HEK293 (cell line): ENCODE data around the gene LEUTX.

Experiments
- BCL6B ChIP-seq: fragments of 450-650 bp; formaldehyde crosslinking; IDR thresholded peaks from 2 replicates; pipeline ENCODE4 v1.5.1; 2017; ENCODE audit warnings: missing biosample characterization, missing genetic modification characterization
- CTCF ChIP-seq: fragments of 450-650 bp; formaldehyde crosslinking; IDR thresholded peaks from 2 replicates; pipeline ENCODE4 v1.5.1; 2016; ENCODE audit warnings: missing biosample characterization, missing genetic modification characterization
- KLF1 ChIP-seq: fragments of 450-650 bp; formaldehyde crosslinking; IDR thresholded peaks from 2 replicates; pipeline ENCODE4 v1.5.1; 2016; ENCODE audit warnings: missing biosample characterization, missing genetic modification characterization
- REST ChIP-seq: fragments of 450-650 bp; formaldehyde crosslinking; IDR thresholded peaks from 2 replicates; pipeline ENCODE4 v1.5.1; 2016; ENCODE audit warnings: missing biosample characterization, missing genetic modification characterization
- SP2 ChIP-seq: fragments of 450-650 bp; formaldehyde crosslinking; IDR thresholded peaks from 2 replicates; pipeline ENCODE4 v1.5.1; 2016; ENCODE audit warnings: missing biosample characterization, missing genetic modification characterization
- ZNF354C ChIP-seq: fragments of 450-650 bp; formaldehyde crosslinking; IDR thresholded peaks from 2 replicates; pipeline ENCODE4 v1.5.1; 2016; ENCODE audit warnings: missing biosample characterization, missing genetic modification characterization, low read depth, borderline replicate concordance
- ZNF416 ChIP-seq: fragments of 450-650 bp; formaldehyde crosslinking; IDR thresholded peaks from 2 replicates; pipeline ENCODE4 v1.5.1; 2016; ENCODE audit warnings: missing biosample characterization, missing genetic modification characterization
- ZNF426 ChIP-seq: fragments of 450-650 bp; formaldehyde crosslinking; IDR thresholded peaks from 2 replicates; pipeline ENCODE4 v1.5.1; 2017; ENCODE audit warnings: missing biosample characterization, missing genetic modification characterization, mild to moderate bottlenecking, inconsistent platforms, moderate library complexity
- ZNF707 ChIP-seq: fragments of 450-650 bp; formaldehyde crosslinking; IDR thresholded peaks from 2 replicates; pipeline ENCODE4 v1.5.1; 2016; ENCODE audit warnings: missing biosample characterization, missing genetic modification characterization
- ZNF777 ChIP-seq: fragments of 450-650 bp; formaldehyde crosslinking; IDR thresholded peaks from 2 replicates; pipeline ENCODE4 v1.5.1; 2017; ENCODE audit warnings: missing biosample characterization, missing genetic modification characterization, borderline replicate concordance
- TF ChIP-seq, protein P1 (sequence below): fragments of 450-650 bp; IDR thresholded peaks from 2 replicates; pipeline ENCODE4 v1.5.1; 2018; ENCODE audit warnings: missing biosample characterization, missing genetic modification characterization

DNA sequence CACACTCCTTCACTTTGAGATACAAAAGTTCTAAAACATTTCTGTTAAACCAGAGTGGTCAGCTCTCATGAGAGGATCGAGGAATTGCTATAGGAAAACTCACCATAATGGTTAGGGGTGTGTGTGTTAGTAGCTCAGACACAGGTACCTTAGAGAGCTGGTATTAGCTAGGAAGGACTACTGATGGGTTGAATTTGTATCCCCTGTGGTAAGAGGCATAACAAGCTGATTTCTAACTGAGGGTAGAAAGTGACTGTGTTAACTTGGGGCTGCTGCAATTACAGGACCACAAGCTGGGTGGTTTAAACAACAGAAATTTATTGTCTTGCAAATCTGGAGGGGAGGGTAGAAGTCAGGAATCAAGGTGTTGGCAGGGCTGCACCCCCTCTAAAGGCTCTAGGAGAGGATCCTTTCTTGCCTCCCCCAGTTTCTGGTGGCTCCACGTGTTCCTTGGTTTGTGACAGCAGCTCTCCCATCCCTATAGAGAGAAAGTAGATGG is 17.4 kb downstream of the LEUTX start:
- TF ChIP-seq ZNF707 (tag by site-specific recombination) (no peak), ZNF354C (no peak), REST (no peak), CTCF (tag by site-specific recombination) (no peak), BCL6B (tag by site-specific recombination) (no peak), ZNF416 (tag by site-specific recombination) (no peak), SP2 (no peak), KLF1 (no peak), ZNF777 (tag by site-specific recombination) (no peak), ZNF426 (tag by site-specific recombination) (no peak)
- TF ChIP-seq, protein P1, sequence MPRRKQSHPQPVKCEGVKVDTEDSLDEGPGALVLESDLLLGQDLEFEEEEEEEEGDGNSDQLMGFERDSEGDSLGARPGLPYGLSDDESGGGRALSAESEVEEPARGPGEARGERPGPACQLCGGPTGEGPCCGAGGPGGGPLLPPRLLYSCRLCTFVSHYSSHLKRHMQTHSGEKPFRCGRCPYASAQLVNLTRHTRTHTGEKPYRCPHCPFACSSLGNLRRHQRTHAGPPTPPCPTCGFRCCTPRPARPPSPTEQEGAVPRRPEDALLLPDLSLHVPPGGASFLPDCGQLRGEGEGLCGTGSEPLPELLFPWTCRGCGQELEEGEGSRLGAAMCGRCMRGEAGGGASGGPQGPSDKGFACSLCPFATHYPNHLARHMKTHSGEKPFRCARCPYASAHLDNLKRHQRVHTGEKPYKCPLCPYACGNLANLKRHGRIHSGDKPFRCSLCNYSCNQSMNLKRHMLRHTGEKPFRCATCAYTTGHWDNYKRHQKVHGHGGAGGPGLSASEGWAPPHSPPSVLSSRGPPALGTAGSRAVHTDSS (tag by site-specific recombination) = no peak
